SK-N-SH (cell line): Measurements from ENCODE around the gene PDLIM4. TPM values are rescaled to one million over a fixed set of nuclear protein-coding genes. Genes with fewer than 3 reads are reported as not detected.

Source experiments
- CTCF ChIA-PET: fragments of 300-600, 350-600 bp; formaldehyde crosslinking; extraction: SDS; loops from one replicate; lab custom pipeline; 2021; lab: Yijun Ruan, JAX
- POLR2A ChIA-PET: fragments of 350-600 bp; sonication (Branson Sonifier 250); formaldehyde crosslinking; extraction: SDS; loops from one replicate; lab custom pipeline; 2020; ENCODE audit warnings: antibody characterized with exemption, inconsistent platforms; lab: Yijun Ruan, JAX
- DNase-seq: peaks from one replicate; pipeline ENCODE4 v3.0.0; 2012
- H2AFZ ChIP-seq: fragments of 200-600 bp; sonication (generic); 2 replicates; pipeline ENCODE4 v1.8.1; 2016; ENCODE audit warnings: antibody characterized with exemption, mild to moderate bottlenecking, low read depth
- H3F3A ChIP-seq: fragments of 200-600 bp; sonication (generic); replicated peaks from 2 replicates; pipeline ENCODE3; 2016; ENCODE audit warnings: antibody characterized with exemption, mild to moderate bottlenecking; ENCODE audit not compliant: insufficient read depth
- H3K27ac ChIP-seq, 2 experiments: fragments of 200-500 bp in 1 of 2; fragments of 200-600 bp in 1 of 2; sonication (Bioruptor generic) in 1 of 2; sonication (generic), shearing (Covaris generic) in 1 of 2; 2 replicates each; pipeline versions ENCODE4 v1.5.1 to v1.6.1; 2014 to 2016; ENCODE audit warnings: low read depth in 2 of 2, inconsistent platforms in 1 of 2, low read length in 1 of 2, mild to moderate bottlenecking in 1 of 2, mixed read lengths in 1 of 2
- H3K27me3 ChIP-seq: fragments of 200-600 bp; sonication (generic), shearing (Covaris generic); 2 replicates; pipeline ENCODE4 v1.6.1; 2016; ENCODE audit warnings: mixed run types; ENCODE audit not compliant: insufficient read depth
- H3K36me3 ChIP-seq, 2 experiments: fragments of 200-500 bp in 1 of 2; fragments of 200-600 bp in 1 of 2; sonication (Bioruptor generic) in 1 of 2; sonication (generic) in 1 of 2; replicated peaks in 1 of 2; 2 replicates each; pipeline versions ENCODE3 to v1.5.1; 2014 to 2016; ENCODE audit warnings: low read length in 1 of 2, mild to moderate bottlenecking in 1 of 2; ENCODE audit not compliant: insufficient read depth in 2 of 2, control insufficient read depth in 1 of 2
- H3K4me1 ChIP-seq, 2 experiments: fragments of 200-500 bp in 1 of 2; fragments of 200-600 bp in 1 of 2; sonication (Bioruptor generic) in 1 of 2; sonication (generic), shearing (Covaris generic) in 1 of 2; 2 replicates each; pipeline versions ENCODE4 v1.5.1 to v1.6.1; 2014 to 2016; ENCODE audit warnings: low read depth in 1 of 2, low read length in 1 of 2, mixed run types in 1 of 2; ENCODE audit not compliant: insufficient read depth in 2 of 2, control insufficient read depth in 1 of 2
- H3K4me2 ChIP-seq: fragments of 200-600 bp; sonication (generic), shearing (Covaris generic); 2 replicates; pipeline ENCODE4 v1.6.1; 2017; ENCODE audit warnings: mixed run types
- H3K4me3 ChIP-seq, 2 experiments: fragments of 200-500 bp in 1 of 2; fragments of 200-600 bp in 1 of 2; sonication (Bioruptor generic) in 1 of 2; sonication (generic), shearing (Covaris generic) in 1 of 2; 2 replicates each; pipeline versions ENCODE4 v1.5.1 to v1.8.1; 2014 to 2016; ENCODE audit warnings: low read depth in 2 of 2, inconsistent platforms in 1 of 2, low read length in 1 of 2, mild to moderate bottlenecking in 1 of 2, mixed read lengths in 1 of 2, moderate library complexity in 1 of 2
- H3K79me2 ChIP-seq: fragments of 200-600 bp; sonication (generic); 2 replicates; pipeline ENCODE4 v1.8.1; 2017; ENCODE audit warnings: mild to moderate bottlenecking; ENCODE audit not compliant: insufficient read depth
- H3K9ac ChIP-seq: fragments of 200-600 bp; sonication (generic); 2 replicates; pipeline ENCODE4 v1.6.1; 2017; ENCODE audit warnings: mixed run types
- H3K9me2 ChIP-seq: fragments of 200-600 bp; sonication (generic); 2 replicates; pipeline ENCODE4 v1.6.1; 2017; ENCODE audit warnings: mixed run types
- H3K9me3 ChIP-seq: fragments of 200-600 bp; sonication (generic); 2 replicates; pipeline ENCODE4 v1.6.1; 2017; ENCODE audit warnings: mixed run types, mild to moderate bottlenecking, moderate library complexity
- H4K20me1 ChIP-seq: fragments of 200-600 bp; sonication (generic); 2 replicates; pipeline ENCODE4 v1.6.1; 2017; ENCODE audit warnings: mild to moderate bottlenecking, mixed run types; ENCODE audit not compliant: insufficient read depth
- CHD2 ChIP-seq: fragments of 150-350 bp; IDR thresholded peaks from 2 replicates; pipeline ENCODE4 v1.6.1; 2018; ENCODE audit warnings: low read length; ENCODE audit not compliant: partially characterized antibody
- EZH2phosphoT487 ChIP-seq: fragments of 200-600 bp; sonication (generic); IDR thresholded peaks from 2 replicates; pipeline ENCODE4 v1.6.1; 2017; ENCODE audit warnings: low read depth, mixed run types, mild to moderate bottlenecking, antibody characterized with exemption, moderate library complexity, borderline replicate concordance
- FOXJ3 ChIP-seq: sonication (generic); formaldehyde crosslinking; IDR thresholded peaks from 2 replicates; pipeline ENCODE4 v1.5.1; 2020; ENCODE audit warnings: mild to moderate bottlenecking, missing genetic modification reagents
- FOXM1 ChIP-seq: IDR thresholded peaks from 2 replicates; pipeline ENCODE4 v1.4.0; 2012; ENCODE audit warnings: low read depth, mild to moderate bottlenecking
- GABPA ChIP-seq: IDR thresholded peaks from 2 replicates; pipeline ENCODE4 v1.4.0; 2012; ENCODE audit warnings: low read depth, mild to moderate bottlenecking
- GATA2 ChIP-seq: sonication (generic); formaldehyde crosslinking; IDR thresholded peaks from 2 replicates; pipeline ENCODE4 v1.5.0; 2020; ENCODE audit warnings: mild to moderate bottlenecking, missing genetic modification reagents
- MEF2A ChIP-seq: IDR thresholded peaks from 2 replicates; pipeline ENCODE4 v1.4.0; 2012; ENCODE audit warnings: low read depth, borderline replicate concordance
- MXI1 ChIP-seq: IDR thresholded peaks from 2 replicates; pipeline ENCODE4 v1.6.1; 2012; ENCODE audit warnings: mild to moderate bottlenecking, low read depth, low read length, improper control_type of control experiment
- NFIC ChIP-seq: IDR thresholded peaks from 2 replicates; pipeline ENCODE4 v1.4.0; 2012; ENCODE audit warnings: borderline replicate concordance
- NRF1 ChIP-seq: IDR thresholded peaks from 2 replicates; pipeline ENCODE4 v1.6.1; 2012; ENCODE audit warnings: low read depth, mild to moderate bottlenecking, low read length
- POLR2AphosphoS5 ChIP-seq: IDR thresholded peaks from 2 replicates; pipeline ENCODE4 v1.6.1; 2012; ENCODE audit warnings: low read depth, low read length
- SIN3A ChIP-seq: IDR thresholded peaks from 2 replicates; pipeline ENCODE4 v1.6.1; 2012; ENCODE audit warnings: low read depth, mild to moderate bottlenecking, low read length, moderate library complexity, borderline replicate concordance
- SMC3 ChIP-seq: IDR thresholded peaks from 2 replicates; pipeline ENCODE4 v1.6.1; 2012; ENCODE audit warnings: low read depth, low read length, improper control_type of control experiment
- TEAD4 ChIP-seq: IDR thresholded peaks from 2 replicates; pipeline ENCODE4 v1.4.0; 2012; ENCODE audit warnings: mild to moderate bottlenecking, borderline replicate concordance; ENCODE audit not compliant: insufficient read depth
- YY1 ChIP-seq: IDR thresholded peaks from 2 replicates; pipeline ENCODE4 v1.4.0; 2012; ENCODE audit warnings: low read depth, mild to moderate bottlenecking
- WGBS: methylation state at CpG from one replicate; pipeline ENCODE4 v1.1.6; 2017; ENCODE audit warnings: low lambda C conversion rate; 5-methylcytosine and 5-hydroxymethylcytosine counted together
- polyA plus RNA-seq, 3 experiments: library from polyadenylated mRNA; depleted of rRNA; stranded (reverse); fragments of >200 nt; gene quantifications; 2 replicates each; pipeline ENCODE4 v1.2.3, GENCODE V29; 2012
- TF ChIP-seq, protein P1 (sequence below): IDR thresholded peaks from 2 replicates; pipeline ENCODE4 v1.4.0; 2012; ENCODE audit warnings: low read depth, borderline replicate concordance
- TF ChIP-seq, protein P2 (sequence below): IDR thresholded peaks from 2 replicates; pipeline ENCODE4 v1.4.0; 2012; ENCODE audit warnings: low read depth
- TF ChIP-seq, protein P3 (sequence below): fragments of 200-600 bp; sonication (generic); IDR thresholded peaks from 2 replicates; pipeline ENCODE4 v1.6.1; 2017; ENCODE audit warnings: antibody characterized with exemption, mild to moderate bottlenecking, moderate library complexity
- TF ChIP-seq, protein P4 (sequence below): IDR thresholded peaks from 2 replicates; pipeline ENCODE4 v1.4.0; 2012; ENCODE audit warnings: low read depth, borderline replicate concordance

PDLIM4 gene
- polyA plus RNA-seq, 1 of the 3 experiments (the other 2 are of a cell fraction): 57.1 TPM

DNA sequence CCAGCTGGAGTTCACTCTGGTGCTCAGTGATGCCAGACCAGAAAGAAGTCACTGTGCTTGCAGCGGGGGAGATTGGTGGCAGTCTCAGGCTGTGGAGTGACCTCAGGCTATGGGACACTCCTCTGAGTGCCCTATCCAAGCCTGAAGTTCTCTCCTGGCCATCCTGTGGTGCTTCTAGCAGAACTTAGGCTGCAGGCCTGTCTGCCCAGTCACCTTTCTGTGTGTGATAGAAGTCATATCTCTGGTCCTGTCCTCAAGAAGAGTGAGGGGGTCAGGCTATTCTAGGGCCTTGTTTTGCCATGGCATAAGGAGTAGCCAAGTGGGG, 9.3 kb downstream of the PDLIM4 start:
- H2AFZ ChIP-seq: no peak overlapping the region
- no peaks in the 10 kb centered on the region for H3K9me3 ChIP-seq
- H3K4me3 ChIP-seq: no peak overlapping the region
- peaks cover 15% of the 10 kb centered on the region for H3F3A ChIP-seq
- no peaks in the 10 kb centered on the region for H4K20me1 ChIP-seq
- H3K4me1 ChIP-seq: peaks cover 42 to 77% of the 10 kb centered on the region in 2 experiments
- CTCF ChIA-PET: interaction anchor here (3.3 kb wide), 1 partner anchor 29 kb away, joined by 16 read pairs; no protein-coding TSS in a partner anchor
- H3K27me3 ChIP-seq: no peaks in the 10 kb centered on the region
- TF ChIP-seq GABPA (no peak), TEAD4 (no peak), GATA2 (CRISPR knock-in tag) (no peak), MXI1 (no peak), POLR2AphosphoS5 (no peak), FOXM1 (no peak), EZH2phosphoT487 (no peak), CHD2 (no peak), NRF1 (no peak), FOXJ3 (CRISPR knock-in tag) (no peak), SMC3 (no peak), NFIC (no peak), YY1 (no peak), SIN3A (no peak), MEF2A (no peak)
- TF ChIP-seq, protein P1, sequence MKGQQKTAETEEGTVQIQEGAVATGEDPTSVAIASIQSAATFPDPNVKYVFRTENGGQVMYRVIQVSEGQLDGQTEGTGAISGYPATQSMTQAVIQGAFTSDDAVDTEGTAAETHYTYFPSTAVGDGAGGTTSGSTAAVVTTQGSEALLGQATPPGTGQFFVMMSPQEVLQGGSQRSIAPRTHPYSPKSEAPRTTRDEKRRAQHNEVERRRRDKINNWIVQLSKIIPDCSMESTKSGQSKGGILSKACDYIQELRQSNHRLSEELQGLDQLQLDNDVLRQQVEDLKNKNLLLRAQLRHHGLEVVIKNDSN: no peak
- TF ChIP-seq, protein P2, sequence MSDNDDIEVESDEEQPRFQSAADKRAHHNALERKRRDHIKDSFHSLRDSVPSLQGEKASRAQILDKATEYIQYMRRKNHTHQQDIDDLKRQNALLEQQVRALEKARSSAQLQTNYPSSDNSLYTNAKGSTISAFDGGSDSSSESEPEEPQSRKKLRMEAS: no peak
- TF ChIP-seq, protein P3, sequence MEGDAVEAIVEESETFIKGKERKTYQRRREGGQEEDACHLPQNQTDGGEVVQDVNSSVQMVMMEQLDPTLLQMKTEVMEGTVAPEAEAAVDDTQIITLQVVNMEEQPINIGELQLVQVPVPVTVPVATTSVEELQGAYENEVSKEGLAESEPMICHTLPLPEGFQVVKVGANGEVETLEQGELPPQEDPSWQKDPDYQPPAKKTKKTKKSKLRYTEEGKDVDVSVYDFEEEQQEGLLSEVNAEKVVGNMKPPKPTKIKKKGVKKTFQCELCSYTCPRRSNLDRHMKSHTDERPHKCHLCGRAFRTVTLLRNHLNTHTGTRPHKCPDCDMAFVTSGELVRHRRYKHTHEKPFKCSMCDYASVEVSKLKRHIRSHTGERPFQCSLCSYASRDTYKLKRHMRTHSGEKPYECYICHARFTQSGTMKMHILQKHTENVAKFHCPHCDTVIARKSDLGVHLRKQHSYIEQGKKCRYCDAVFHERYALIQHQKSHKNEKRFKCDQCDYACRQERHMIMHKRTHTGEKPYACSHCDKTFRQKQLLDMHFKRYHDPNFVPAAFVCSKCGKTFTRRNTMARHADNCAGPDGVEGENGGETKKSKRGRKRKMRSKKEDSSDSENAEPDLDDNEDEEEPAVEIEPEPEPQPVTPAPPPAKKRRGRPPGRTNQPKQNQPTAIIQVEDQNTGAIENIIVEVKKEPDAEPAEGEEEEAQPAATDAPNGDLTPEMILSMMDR: no peak
- TF ChIP-seq, protein P4, sequence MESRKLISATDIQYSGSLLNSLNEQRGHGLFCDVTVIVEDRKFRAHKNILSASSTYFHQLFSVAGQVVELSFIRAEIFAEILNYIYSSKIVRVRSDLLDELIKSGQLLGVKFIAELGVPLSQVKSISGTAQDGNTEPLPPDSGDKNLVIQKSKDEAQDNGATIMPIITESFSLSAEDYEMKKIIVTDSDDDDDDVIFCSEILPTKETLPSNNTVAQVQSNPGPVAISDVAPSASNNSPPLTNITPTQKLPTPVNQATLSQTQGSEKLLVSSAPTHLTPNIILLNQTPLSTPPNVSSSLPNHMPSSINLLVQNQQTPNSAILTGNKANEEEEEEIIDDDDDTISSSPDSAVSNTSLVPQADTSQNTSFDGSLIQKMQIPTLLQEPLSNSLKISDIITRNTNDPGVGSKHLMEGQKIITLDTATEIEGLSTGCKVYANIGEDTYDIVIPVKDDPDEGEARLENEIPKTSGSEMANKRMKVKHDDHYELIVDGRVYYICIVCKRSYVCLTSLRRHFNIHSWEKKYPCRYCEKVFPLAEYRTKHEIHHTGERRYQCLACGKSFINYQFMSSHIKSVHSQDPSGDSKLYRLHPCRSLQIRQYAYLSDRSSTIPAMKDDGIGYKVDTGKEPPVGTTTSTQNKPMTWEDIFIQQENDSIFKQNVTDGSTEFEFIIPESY: no peak
- POLR2A ChIA-PET: interaction anchor here (1.3 kb wide), 1 partner anchor 27 kb away, joined by 5 read pairs; the partner anchor contains the start of gene SLC22A4
- WGBS: 100% methylated on average over 1 of the region's 1 CpG
- H3K9ac ChIP-seq: no peak overlapping the region; the same call in 1 of the 2 replicates
- peaks cover 2% of the 10 kb centered on the region; the same call in 1 of the 2 replicates for H3K79me2 ChIP-seq
- H3K27ac ChIP-seq: peak overlapping the region in 1 of 2 experiments; percentile 16; a peak in 1 of 4 replicates
- peaks cover 0 to 32% of the 10 kb centered on the region in 2 experiments for H3K36me3 ChIP-seq
- DNase-seq: no peak
- H3K9me2 ChIP-seq: no peaks in the 10 kb centered on the region
- H3K4me2 ChIP-seq: no peak overlapping the region
